ENCODE results near the gene PSMG3. TPM values are rescaled to one million over a fixed set of nuclear protein-coding genes. Genes with fewer than 3 reads are reported as not detected.

The PSMG3 gene
- total RNA-seq, 1 experiment from 2014 or later: 59.4 TPM

DNA sequence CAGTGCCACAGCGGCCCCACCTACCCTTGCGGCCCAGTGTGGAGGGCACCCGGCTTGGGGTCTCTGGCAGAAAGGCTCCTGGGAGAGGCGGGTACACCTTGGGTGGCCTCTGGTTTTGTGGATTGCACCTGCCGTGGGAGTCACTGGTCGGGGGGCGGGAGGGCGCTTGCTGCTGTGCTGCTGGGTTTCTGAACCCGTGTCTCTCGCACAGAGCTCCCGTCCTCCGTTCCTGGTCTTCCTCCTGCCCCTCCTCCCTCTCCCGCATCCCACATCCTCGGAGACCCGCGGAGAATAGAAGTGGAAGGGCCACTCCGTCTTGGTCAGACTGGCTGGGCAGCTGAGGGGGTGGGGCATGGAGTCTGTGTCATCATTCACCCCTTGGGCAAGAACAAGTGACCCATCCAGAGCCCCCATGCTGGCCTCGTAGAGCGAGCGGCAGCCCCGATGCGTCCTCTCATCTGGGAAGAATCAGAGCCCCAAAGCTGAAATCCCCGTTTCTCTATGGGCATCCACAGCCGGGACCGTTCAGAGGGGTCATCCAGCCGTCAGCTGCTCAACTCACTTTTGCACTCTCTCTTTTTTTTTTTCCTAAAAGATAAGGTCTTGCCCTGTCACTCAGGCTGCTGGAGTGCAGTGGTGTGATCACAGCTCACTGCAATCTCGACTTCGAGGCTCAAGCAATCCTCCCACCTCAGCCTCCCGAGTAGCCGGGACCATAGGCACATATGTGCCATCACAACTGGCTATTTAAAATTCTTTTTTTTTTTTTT, 35.3 kb downstream of the PSMG3 start:
- Histone ChIP-seq H3K9me3 (ENCODE audit: control insufficient read depth, insufficient read depth, low read depth, low read length) (no peaks in the 10 kb centered on the region), H3K4me3 (ENCODE audit: low read depth in 2 of 2, low read length in 2 of 2) (peak overlapping the region; percentile 71 to 86), H3K36me3 (ENCODE audit: control insufficient read depth, insufficient read depth, low read length) (no peaks in the 10 kb centered on the region; the same call in 1 of the 2 replicates), H3K27ac (ENCODE audit: low read length) (peak overlapping the region; percentile 88), H3K27me3 (ENCODE audit: control insufficient read depth, insufficient read depth, low read length) (no peaks in the 10 kb centered on the region), H3K4me1 (ENCODE audit: control insufficient read depth, insufficient read depth, low read length) (peaks cover 58% of the 10 kb centered on the region)
- BruUV-seq (replicated peaks): no TSS peak
- CTCF ChIA-PET: no interaction called here
- POLR2A ChIA-PET: interaction anchor here (0.5 to 0.7 kb wide), 6 partner anchors 9 to 255 kb away, joined by 3 to 19 read pairs (median 7); no protein-coding TSS in a partner anchor
- intact Hi-C loops (cut with micrococcal nuclease; ENCODE audit: unreplicated experiment): no loop called here
- no peak for TF ChIP-seq SIN3A (IDR thresholded peaks at IDR 0.05; ENCODE audit: borderline replicate concordance, insufficient read depth, low read depth, low read length)
- TF ChIP-seq, protein P1, sequence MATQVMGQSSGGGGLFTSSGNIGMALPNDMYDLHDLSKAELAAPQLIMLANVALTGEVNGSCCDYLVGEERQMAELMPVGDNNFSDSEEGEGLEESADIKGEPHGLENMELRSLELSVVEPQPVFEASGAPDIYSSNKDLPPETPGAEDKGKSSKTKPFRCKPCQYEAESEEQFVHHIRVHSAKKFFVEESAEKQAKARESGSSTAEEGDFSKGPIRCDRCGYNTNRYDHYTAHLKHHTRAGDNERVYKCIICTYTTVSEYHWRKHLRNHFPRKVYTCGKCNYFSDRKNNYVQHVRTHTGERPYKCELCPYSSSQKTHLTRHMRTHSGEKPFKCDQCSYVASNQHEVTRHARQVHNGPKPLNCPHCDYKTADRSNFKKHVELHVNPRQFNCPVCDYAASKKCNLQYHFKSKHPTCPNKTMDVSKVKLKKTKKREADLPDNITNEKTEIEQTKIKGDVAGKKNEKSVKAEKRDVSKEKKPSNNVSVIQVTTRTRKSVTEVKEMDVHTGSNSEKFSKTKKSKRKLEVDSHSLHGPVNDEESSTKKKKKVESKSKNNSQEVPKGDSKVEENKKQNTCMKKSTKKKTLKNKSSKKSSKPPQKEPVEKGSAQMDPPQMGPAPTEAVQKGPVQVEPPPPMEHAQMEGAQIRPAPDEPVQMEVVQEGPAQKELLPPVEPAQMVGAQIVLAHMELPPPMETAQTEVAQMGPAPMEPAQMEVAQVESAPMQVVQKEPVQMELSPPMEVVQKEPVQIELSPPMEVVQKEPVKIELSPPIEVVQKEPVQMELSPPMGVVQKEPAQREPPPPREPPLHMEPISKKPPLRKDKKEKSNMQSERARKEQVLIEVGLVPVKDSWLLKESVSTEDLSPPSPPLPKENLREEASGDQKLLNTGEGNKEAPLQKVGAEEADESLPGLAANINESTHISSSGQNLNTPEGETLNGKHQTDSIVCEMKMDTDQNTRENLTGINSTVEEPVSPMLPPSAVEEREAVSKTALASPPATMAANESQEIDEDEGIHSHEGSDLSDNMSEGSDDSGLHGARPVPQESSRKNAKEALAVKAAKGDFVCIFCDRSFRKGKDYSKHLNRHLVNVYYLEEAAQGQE (IDR thresholded peaks at IDR 0.05; ENCODE audit: insufficient read depth in 1 of 2, low read depth in 2 of 2, low read length in 1 of 2): no peak
- TF ChIP-seq POLR2AphosphoS5 (IDR thresholded peaks at IDR 0.05; ENCODE audit: low read depth, low read length): no peak
- DNase-seq (ENCODE audit: low read depth, low spot score): no peak
- in situ Hi-C loops (cut with HindIII; ENCODE audit: low pct_unique_long_range_greater_than_20kb, low sequenced_read_pairs): no loop called here
- ATAC-seq: no peak

DNA sequence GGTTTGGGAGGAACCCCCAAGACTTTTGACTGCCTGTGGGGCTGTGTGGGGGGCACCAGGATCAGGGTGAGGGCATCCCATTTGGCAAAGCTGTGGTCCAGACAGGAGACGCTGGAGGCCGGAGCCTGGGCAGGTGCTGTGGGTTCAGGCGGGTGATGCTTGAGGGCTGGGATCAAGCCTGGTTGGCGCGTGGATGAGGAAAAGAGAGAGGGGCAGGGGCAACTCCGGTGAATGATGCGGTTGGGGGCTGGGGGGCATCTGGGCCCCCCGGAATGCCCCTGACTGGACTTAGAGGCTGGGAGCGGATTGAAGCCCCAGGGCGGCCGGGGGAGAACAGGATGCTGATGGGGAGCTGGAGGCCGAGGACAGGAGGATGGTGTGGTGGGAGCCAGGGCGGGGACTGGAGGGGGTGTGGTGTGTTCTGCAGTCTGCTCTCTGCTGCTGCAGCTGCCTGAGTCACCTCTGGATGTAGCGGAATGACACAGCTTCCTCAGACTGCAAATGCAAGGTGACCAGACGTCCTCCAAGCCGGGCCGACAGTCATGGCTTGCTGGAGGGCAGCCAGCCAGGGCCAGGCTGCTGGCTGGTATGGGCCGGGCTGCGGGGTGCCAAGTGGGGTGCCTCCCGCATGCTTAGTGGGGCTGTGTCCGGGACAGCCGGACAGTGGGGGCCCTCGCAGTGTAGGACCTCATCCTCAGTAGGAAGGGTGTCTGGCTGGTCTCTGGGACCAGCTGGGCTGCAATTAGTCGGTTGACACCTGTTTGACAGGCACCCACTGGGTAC, 36.1 kb downstream of the PSMG3 start:
- Histone ChIP-seq H3K27me3 (ENCODE audit: control insufficient read depth, insufficient read depth, low read length) (no peaks in the 10 kb centered on the region), H3K27ac (ENCODE audit: low read length) (peak overlapping the region; percentile 88), H3K36me3 (ENCODE audit: control insufficient read depth, insufficient read depth, low read length) (no peaks in the 10 kb centered on the region), H3K4me3 (ENCODE audit: low read depth in 2 of 2, low read length in 2 of 2) (peak overlapping the region; percentile 71 to 86), H3K9me3 (ENCODE audit: control insufficient read depth, insufficient read depth, low read depth, low read length) (no peaks in the 10 kb centered on the region), H3K4me1 (ENCODE audit: control insufficient read depth, insufficient read depth, low read length) (peaks cover 50% of the 10 kb centered on the region)
- no TSS peak for BruUV-seq (replicated peaks)
- TF ChIP-seq, protein P1 (IDR thresholded peaks at IDR 0.05; ENCODE audit: insufficient read depth in 1 of 2, low read depth in 2 of 2, low read length in 1 of 2): no peak
- 0 out of 2 replicates have a peak, but pooled peaks have one; percentile 45 for TF ChIP-seq SIN3A (IDR thresholded peaks at IDR 0.05; ENCODE audit: borderline replicate concordance, insufficient read depth, low read depth, low read length)
- in situ Hi-C loops (cut with HindIII; ENCODE audit: low pct_unique_long_range_greater_than_20kb, low sequenced_read_pairs): no loop called here
- intact Hi-C loops (cut with micrococcal nuclease; ENCODE audit: unreplicated experiment): no loop called here
- peak; percentile 86 for DNase-seq (ENCODE audit: low read depth, low spot score)
- peak; percentile 49 for ATAC-seq
- CTCF ChIA-PET: interaction anchor here (0.5 to 0.7 kb wide), 2 partner anchors 24 to 59 kb away, joined by 3 read pairs; no protein-coding TSS in a partner anchor
- POLR2A ChIA-PET: interaction anchor here (0.5 to 0.7 kb wide), 4 partner anchors 26 to 709 kb away, joined by 3 to 4 read pairs (median 4); no protein-coding TSS in a partner anchor

All from Panc1 (cell line).